ENCODE measurements around the gene SLC25A42. TPM values are rescaled to one million over a fixed set of nuclear protein-coding genes. Genes with fewer than 3 reads are reported as not detected.

SLC25A42 gene
- total and polyA plus RNA-seq, 2 of the 13 experiments (the other 11 are each of a cell fraction or from before 2014, with no cell fraction given), result 12.8 to 18.3 TPM

- peak; percentile 18; the same call in 1 of the 2 replicates for TF ChIP-seq ETV5 (CRISPR knock-in tag; IDR thresholded peaks at IDR 0.05; ENCODE audit: borderline replicate concordance)
- no peak for TF ChIP-seq SP4 (CRISPR knock-in tag; IDR thresholded peaks at IDR 0.05)
- peak; percentile 59; the same call in 1 of the 2 replicates for TF ChIP-seq ZNF501 (CRISPR knock-in tag; IDR thresholded peaks at IDR 0.05)
- 0 out of 2 replicates have a peak, but pooled peaks have one; percentile 80 for TF ChIP-seq HINFP (CRISPR knock-in tag; IDR thresholded peaks at IDR 0.05; ENCODE audit: low read depth)
- TF ChIP-seq ATF1 (CRISPR knock-in tag; IDR thresholded peaks at IDR 0.05), result peak; percentile 86
- TF ChIP-seq ZNF205 (CRISPR knock-in tag; IDR thresholded peaks at IDR 0.05), result no peak
- no peak for TF ChIP-seq ZNF430 (CRISPR knock-in tag; IDR thresholded peaks at IDR 0.05)
- peak; percentile 88 for TF ChIP-seq CREM (IDR thresholded peaks at IDR 0.05)
- no peak; the same call in 1 of the 2 replicates for TF ChIP-seq CREM (CRISPR knock-in tag; IDR thresholded peaks at IDR 0.05)
- no peak for TF ChIP-seq HNRNPLL (IDR thresholded peaks at IDR 0.05; ENCODE audit: low read depth, low read length, poor library complexity, severe bottlenecking)
- 0 out of 2 replicates have a peak, but pooled peaks have one; percentile 23 for TF ChIP-seq ZNF335 (CRISPR knock-in tag; IDR thresholded peaks at IDR 0.05)
- peak; percentile 40; the same call in 1 of the 2 replicates for TF ChIP-seq ARID5B (CRISPR knock-in tag; IDR thresholded peaks at IDR 0.05)
- TF ChIP-seq THAP7 (CRISPR knock-in tag; IDR thresholded peaks at IDR 0.05), result 0 out of 2 replicates have a peak, but pooled peaks have one; percentile 71
- TF ChIP-seq ZNF12 (CRISPR knock-in tag; IDR thresholded peaks at IDR 0.05), result no peak
- no peak for TF ChIP-seq ZNF235 (CRISPR knock-in tag; IDR thresholded peaks at IDR 0.05; ENCODE audit: borderline replicate concordance)
- no peak for TF ChIP-seq ZNF333 (CRISPR knock-in tag; IDR thresholded peaks at IDR 0.05; ENCODE audit: borderline replicate concordance)
- TF ChIP-seq, protein P1, sequence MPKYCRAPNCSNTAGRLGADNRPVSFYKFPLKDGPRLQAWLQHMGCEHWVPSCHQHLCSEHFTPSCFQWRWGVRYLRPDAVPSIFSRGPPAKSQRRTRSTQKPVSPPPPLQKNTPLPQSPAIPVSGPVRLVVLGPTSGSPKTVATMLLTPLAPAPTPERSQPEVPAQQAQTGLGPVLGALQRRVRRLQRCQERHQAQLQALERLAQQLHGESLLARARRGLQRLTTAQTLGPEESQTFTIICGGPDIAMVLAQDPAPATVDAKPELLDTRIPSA (CRISPR knock-in tag; IDR thresholded peaks at IDR 0.05; ENCODE audit: borderline replicate concordance), result no peak
- TF ChIP-seq ZNF256 (CRISPR knock-in tag; conservative IDR thresholded peaks at IDR 0.05), result no peak
- TF ChIP-seq FOXM1 (CRISPR knock-in tag; IDR thresholded peaks at IDR 0.05), result no peak
- peak; percentile 62; the same call in 1 of the 2 replicates for TF ChIP-seq ZSCAN31 (CRISPR knock-in tag; IDR thresholded peaks at IDR 0.05; ENCODE audit: low read depth)
- TF ChIP-seq ZNF431 (CRISPR knock-in tag; IDR thresholded peaks at IDR 0.05; ENCODE audit: borderline replicate concordance, low read depth), result no peak
- TF ChIP-seq NONO (IDR thresholded peaks at IDR 0.05), result no peak
- TF ChIP-seq NONO (CRISPR knock-in tag; conservative IDR thresholded peaks at IDR 0.05), result no peak
Measured at GRCh38 chr19:19138109-19138981, 74.6 kb downstream of the SLC25A42 start, which contains the start of gene TMEM161A (continued).

Measured in HepG2 (cell line).